GM23338 (cell line): Measurements from ENCODE around the gene MICALL2. TPM values are rescaled to one million over a fixed set of nuclear protein-coding genes. Genes with fewer than 3 reads are reported as not detected.

Source experiments
- ETS1 ChIP-seq: IDR thresholded peaks from 2 replicates; pipeline ENCODE4 v1.6.1; 2016; ENCODE audit warnings: antibody characterized with exemption
- EZH2 ChIP-seq: fragments of 200-600 bp; sonication (generic); IDR thresholded peaks from one replicate; pipeline ENCODE4 v1.8.0; 2017; ENCODE audit warnings: antibody characterized with exemption, mild to moderate bottlenecking, low read depth; ENCODE audit not compliant: unreplicated experiment
- JUNB ChIP-seq: IDR thresholded peaks from one replicate; pipeline ENCODE4 v1.6.1; 2016; ENCODE audit warnings: antibody characterized with exemption; ENCODE audit not compliant: unreplicated experiment
- NANOG ChIP-seq: IDR thresholded peaks from 2 replicates; pipeline ENCODE4 v1.6.1; 2016; ENCODE audit warnings: antibody characterized with exemption, borderline replicate concordance
- REST ChIP-seq: IDR thresholded peaks from one replicate; pipeline ENCODE4 v1.6.1; 2018; ENCODE audit warnings: antibody characterized with exemption; ENCODE audit not compliant: unreplicated experiment
- STAT1 ChIP-seq: IDR thresholded peaks from one replicate; pipeline ENCODE4 v1.6.1; 2016; ENCODE audit warnings: antibody characterized with exemption; ENCODE audit not compliant: unreplicated experiment
- ZNF114 ChIP-seq: fragments of 250-450 bp; sonication (Bioruptor Pico); IDR thresholded peaks from 2 replicates; pipeline ENCODE4 v1.5.0; 2020; ENCODE audit warnings: mild to moderate bottlenecking, moderate library complexity
- ZNF462 ChIP-seq: fragments of 250-450 bp; sonication (Bioruptor Pico); IDR thresholded peaks from 2 replicates; pipeline ENCODE4 v1.5.0; 2020; ENCODE audit warnings: mild to moderate bottlenecking, moderate library complexity
- polyA plus RNA-seq: library from polyadenylated mRNA; unstranded; fragments of >200 nt; fragmentation: Nextera tagmentation; extraction: Ambion mirVana; gene quantifications from 2 replicates; pipeline ENCODE4 v1.2.1, GENCODE V29; 2016
- total RNA-seq: library from RNA; depleted of rRNA; stranded (reverse); fragments of >200 nt; shearing (Covaris generic); gene quantifications from 2 replicates; pipeline ENCODE4 v1.2.3, GENCODE V29; 2014

MICALL2 gene
- total and polyA plus RNA-seq, 2 experiments from 2014 or later = 7.0 to 13.0 TPM

GRCh38 chr7:1475991-1476390 is 16.7 kb upstream of the MICALL2 start (continued):
- TF ChIP-seq ZNF462 (CRISPR knock-in tag) (no peak), EZH2 (no peak), ZNF114 (no peak), NANOG (no peak), JUNB (no peak), ETS1 (no peak), STAT1 (no peak), REST (no peak)
